GM12873 (cell line): Measurements from ENCODE around the gene FRMD7.

Experiments used
- CTCF ChIP-seq: IDR thresholded peaks from 2 replicates; pipeline ENCODE4 v1.5.1; 2012; ENCODE audit warnings: low read depth, mild to moderate bottlenecking, moderate library complexity, low read length, control low read depth; ENCODE audit not compliant: insufficient read depth; ENCODE audit errors: missing control alignments

Gene FRMD7

GRCh38 chrX:132118358-132118757, 9.5 kb downstream of the FRMD7 start:
- TF ChIP-seq CTCF = no peak

- no peak for TF ChIP-seq CTCF
Measured at GRCh38 chrX:132115792-132116191, 12.0 kb downstream of the FRMD7 start.

- TF ChIP-seq CTCF = no peak
Measured at GRCh38 chrX:132114607-132115006, 13.2 kb downstream of the FRMD7 start.

GRCh38 chrX:132107291-132107690, 20.5 kb downstream of the FRMD7 start:
- no peak for TF ChIP-seq CTCF

GRCh38 chrX:132101799-132102198, 26.0 kb downstream of the FRMD7 start:
- TF ChIP-seq CTCF = no peak

GRCh38 chrX:132101206-132101605, 26.6 kb downstream of the FRMD7 start:
- TF ChIP-seq CTCF = no peak

GRCh38 chrX:132094164-132094563, 33.7 kb downstream of the FRMD7 start:
- TF ChIP-seq CTCF = no peak
